Measurements from ENCODE around the gene SELL. TPM values are rescaled to one million over a fixed set of nuclear protein-coding genes. Genes with fewer than 3 reads are reported as not detected.

Gene SELL
- total RNA-seq, 1 experiment from 2014 or later: not detected

GRCh38 chr1:169648187-169648586, 63.2 kb downstream of the SELL start:
- H3K4me1 Mint-ChIP-seq (ENCODE audit: low read depth, unreplicated experiment): no peaks in the 10 kb centered on the region
- no peak for DNase-seq
- ChIA-PET CTCF (no interaction called here), POLR2A (no interaction called here)
- H3K36me3 Mint-ChIP-seq (ENCODE audit: insufficient read depth, unreplicated experiment): no peaks in the 10 kb centered on the region
- intact Hi-C loops (cut with micrococcal nuclease; ENCODE audit: unreplicated experiment): no loop called here
- BruUV-seq (replicated peaks): no TSS peak
- H3K27me3 ChIP-seq (replicated peaks; ENCODE audit: control insufficient read depth, insufficient read depth, low read length): no peaks in the 10 kb centered on the region
- no peaks in the 10 kb centered on the region for H3K9me3 ChIP-seq
- H3K4me1 ChIP-seq: no peaks in the 10 kb centered on the region
- no peaks in the 10 kb centered on the region for H3K36me3 ChIP-seq (ENCODE audit: control insufficient read depth, insufficient read depth, low read length)
- H3K27ac Mint-ChIP-seq (ENCODE audit: unreplicated experiment): no peak overlapping the region
- H3K4me3 Mint-ChIP-seq (ENCODE audit: unreplicated experiment): no peak overlapping the region
- no peaks in the 10 kb centered on the region for H3K9me3 Mint-ChIP-seq (ENCODE audit: unreplicated experiment)
- no peak overlapping the region for H3K4me3 ChIP-seq (ENCODE audit: low read depth, low read length)
- TF ChIP-seq, protein P1, sequence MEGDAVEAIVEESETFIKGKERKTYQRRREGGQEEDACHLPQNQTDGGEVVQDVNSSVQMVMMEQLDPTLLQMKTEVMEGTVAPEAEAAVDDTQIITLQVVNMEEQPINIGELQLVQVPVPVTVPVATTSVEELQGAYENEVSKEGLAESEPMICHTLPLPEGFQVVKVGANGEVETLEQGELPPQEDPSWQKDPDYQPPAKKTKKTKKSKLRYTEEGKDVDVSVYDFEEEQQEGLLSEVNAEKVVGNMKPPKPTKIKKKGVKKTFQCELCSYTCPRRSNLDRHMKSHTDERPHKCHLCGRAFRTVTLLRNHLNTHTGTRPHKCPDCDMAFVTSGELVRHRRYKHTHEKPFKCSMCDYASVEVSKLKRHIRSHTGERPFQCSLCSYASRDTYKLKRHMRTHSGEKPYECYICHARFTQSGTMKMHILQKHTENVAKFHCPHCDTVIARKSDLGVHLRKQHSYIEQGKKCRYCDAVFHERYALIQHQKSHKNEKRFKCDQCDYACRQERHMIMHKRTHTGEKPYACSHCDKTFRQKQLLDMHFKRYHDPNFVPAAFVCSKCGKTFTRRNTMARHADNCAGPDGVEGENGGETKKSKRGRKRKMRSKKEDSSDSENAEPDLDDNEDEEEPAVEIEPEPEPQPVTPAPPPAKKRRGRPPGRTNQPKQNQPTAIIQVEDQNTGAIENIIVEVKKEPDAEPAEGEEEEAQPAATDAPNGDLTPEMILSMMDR (IDR thresholded peaks at IDR 0.05; ENCODE audit: insufficient read depth in 1 of 2, low read depth in 1 of 2, low read length in 1 of 2, severe bottlenecking in 1 of 2, unreplicated experiment in 1 of 2): no peak
- peaks cover 17% of the 10 kb centered on the region for H3K27me3 Mint-ChIP-seq (ENCODE audit: insufficient read depth, unreplicated experiment)

DNA sequence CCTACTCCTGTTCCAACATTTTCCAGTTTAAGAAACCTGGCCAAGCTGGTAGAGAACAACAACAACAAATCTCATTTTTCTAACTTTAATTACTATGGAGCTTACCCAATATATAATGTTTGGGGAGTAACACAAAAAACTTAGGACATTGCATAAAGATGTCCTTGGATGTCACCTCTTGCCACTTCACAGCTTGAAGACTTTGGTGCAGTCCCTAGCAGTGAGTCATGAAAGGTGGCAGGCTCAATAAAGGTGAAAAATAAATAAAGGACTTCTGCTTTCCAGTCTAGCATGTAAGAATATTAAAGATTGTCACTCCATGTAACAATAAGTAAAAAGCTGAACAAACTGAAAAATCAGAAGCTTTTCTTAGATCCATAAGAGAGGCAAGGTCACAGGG, 63.9 kb downstream of the SELL start:
- peaks cover 17% of the 10 kb centered on the region for H3K27me3 Mint-ChIP-seq (ENCODE audit: insufficient read depth, unreplicated experiment)

GRCh38 chr1:169644297-169644696, 67.1 kb downstream of the SELL start:
- Histone ChIP-seq H3K9me3 (no peaks in the 10 kb centered on the region), H3K4me1 (no peaks in the 10 kb centered on the region), H3K27me3 (replicated peaks; ENCODE audit: control insufficient read depth, insufficient read depth, low read length) (no peaks in the 10 kb centered on the region), H3K36me3 (ENCODE audit: control insufficient read depth, insufficient read depth, low read length) (no peaks in the 10 kb centered on the region), H3K4me3 (ENCODE audit: low read depth, low read length) (no peak overlapping the region)
- Mint-ChIP-seq H3K4me3 (ENCODE audit: unreplicated experiment) (no peak overlapping the region), H3K27me3 (ENCODE audit: insufficient read depth, unreplicated experiment) (peaks cover 9% of the 10 kb centered on the region), H3K27ac (ENCODE audit: unreplicated experiment) (no peak overlapping the region), H3K9me3 (ENCODE audit: unreplicated experiment) (no peaks in the 10 kb centered on the region), H3K4me1 (ENCODE audit: low read depth, unreplicated experiment) (no peaks in the 10 kb centered on the region), H3K36me3 (ENCODE audit: insufficient read depth, unreplicated experiment) (no peaks in the 10 kb centered on the region)
- ChIA-PET CTCF (no interaction called here), POLR2A (no interaction called here)
- intact Hi-C loops (cut with micrococcal nuclease; ENCODE audit: unreplicated experiment): no loop called here
- DNase-seq: no peak
- no TSS peak for BruUV-seq (replicated peaks)
- TF ChIP-seq, protein P1 (IDR thresholded peaks at IDR 0.05; ENCODE audit: insufficient read depth in 1 of 2, low read depth in 1 of 2, low read length in 1 of 2, severe bottlenecking in 1 of 2, unreplicated experiment in 1 of 2): no peak

More for the DNA sequence above, 63.9 kb downstream of the SELL start:
- Mint-ChIP-seq H3K36me3 (ENCODE audit: insufficient read depth, unreplicated experiment) (no peaks in the 10 kb centered on the region), H3K9me3 (ENCODE audit: unreplicated experiment) (no peaks in the 10 kb centered on the region), H3K4me1 (ENCODE audit: low read depth, unreplicated experiment) (no peaks in the 10 kb centered on the region), H3K27ac (ENCODE audit: unreplicated experiment) (no peak overlapping the region), H3K4me3 (ENCODE audit: unreplicated experiment) (no peak overlapping the region)
- TF ChIP-seq, protein P1 (IDR thresholded peaks at IDR 0.05; ENCODE audit: insufficient read depth in 1 of 2, low read depth in 1 of 2, low read length in 1 of 2, severe bottlenecking in 1 of 2, unreplicated experiment in 1 of 2): no peak
- POLR2A ChIA-PET: no interaction called here
- Histone ChIP-seq H3K27me3 (replicated peaks; ENCODE audit: control insufficient read depth, insufficient read depth, low read length) (no peaks in the 10 kb centered on the region), H3K9me3 (no peaks in the 10 kb centered on the region), H3K4me3 (ENCODE audit: low read depth, low read length) (no peak overlapping the region), H3K36me3 (ENCODE audit: control insufficient read depth, insufficient read depth, low read length) (no peaks in the 10 kb centered on the region), H3K4me1 (no peaks in the 10 kb centered on the region)
- DNase-seq: no peak
- no TSS peak for BruUV-seq (replicated peaks)
- CTCF ChIA-PET: no interaction called here
- intact Hi-C loops (cut with micrococcal nuclease; ENCODE audit: unreplicated experiment): no loop called here

Other genes with a start within 250 kb of the SELL start
- 28.7 and 31.5 TPM in 2 replicates for gene SLC19A2, start 225.7 kb downstream of the SELL start, total RNA-seq (2022)
- 0.50 and 0.74 TPM in 2 replicates for gene F5, start 125.1 kb downstream of the SELL start, total RNA-seq (2022)
- not detected in 2 replicates for gene SELP, start 81.5 kb downstream of the SELL start, total RNA-seq (2022)
- gene SELE, start 22.5 kb upstream of the SELL start, total RNA-seq (2022): not detected in 2 replicates
- 6.9 and 7.9 TPM in 2 replicates for gene METTL18, start 83.3 kb upstream of the SELL start, total RNA-seq (2022)
- gene SCYL3, start 182.3 kb upstream of the SELL start, total RNA-seq (2022): 5.9 and 6.7 TPM in 2 replicates